GM21737 (cell line): ENCODE data around the gene HES3.
"Not testable (repeated sequence)": the region's sequence is repeated elsewhere in the genome, so short reads cannot be mapped to it uniquely, and the experiment has no call there.

Source experiments
- ATAC-seq: cut with Tn5 transposase; IDR thresholded peaks from one replicate; pipeline ENCODE4 v1.9.1; 2021; ENCODE audit warnings: mild to moderate bottlenecking, moderate library complexity; ENCODE audit not compliant: unreplicated experiment

The HES3 gene

GRCh38 chr1:6218375-6219164, 25.4 kb upstream of the HES3 start:
- no peak for ATAC-seq

DNA sequence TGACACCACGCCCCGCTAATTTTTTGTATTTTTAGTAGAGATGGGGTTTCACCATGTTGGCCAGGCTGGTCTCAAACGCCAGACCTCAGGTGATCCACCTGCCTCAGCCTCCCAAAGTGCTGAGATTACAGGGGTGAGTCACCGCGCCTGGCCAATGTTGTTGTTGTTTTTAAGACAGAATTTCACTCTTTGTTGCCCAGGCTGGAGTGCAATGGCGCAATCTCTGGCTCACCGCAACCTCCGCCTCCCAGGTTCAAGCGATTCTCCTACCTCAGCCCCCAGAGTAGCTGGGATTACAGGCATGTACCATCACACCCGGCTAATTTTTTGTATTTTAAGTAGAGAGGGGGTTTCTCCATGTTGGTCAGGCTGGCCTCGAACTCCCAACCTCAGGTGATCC, 24.3 kb upstream of the HES3 start:
- ATAC-seq: not testable (repeated sequence)

GRCh38 chr1:6220236-6220635, 23.7 kb upstream of the HES3 start:
- ATAC-seq: no peak

GRCh38 chr1:6221210-6221784, 22.7 kb upstream of the HES3 start:
- no peak for ATAC-seq

GRCh38 chr1:6222636-6223035, 21.3 kb upstream of the HES3 start:
- ATAC-seq: no peak

- no peak for ATAC-seq
These were observed 20.4 kb upstream of the HES3 start for GRCh38 chr1:6223617-6224016.

DNA sequence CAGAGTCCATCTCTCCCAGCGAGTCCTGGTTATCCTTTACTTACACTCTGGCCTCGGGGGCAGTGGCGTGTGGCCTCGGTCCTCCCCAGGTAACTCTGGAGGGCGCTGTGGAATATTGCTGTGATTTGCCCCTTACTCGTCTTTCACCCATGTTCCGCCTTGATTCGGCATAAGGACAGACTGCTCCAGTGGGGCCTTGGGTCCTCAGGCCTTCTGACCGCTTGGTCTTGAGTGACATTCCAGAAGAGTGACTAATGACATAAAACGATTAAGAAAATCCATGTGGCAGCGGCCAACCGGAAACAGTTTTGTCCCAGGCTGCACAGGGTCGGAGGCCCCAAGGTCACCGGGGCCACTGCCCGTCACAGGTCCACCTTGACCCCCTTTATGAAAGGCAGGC, 19.3 kb upstream of the HES3 start:
- no peak for ATAC-seq

DNA sequence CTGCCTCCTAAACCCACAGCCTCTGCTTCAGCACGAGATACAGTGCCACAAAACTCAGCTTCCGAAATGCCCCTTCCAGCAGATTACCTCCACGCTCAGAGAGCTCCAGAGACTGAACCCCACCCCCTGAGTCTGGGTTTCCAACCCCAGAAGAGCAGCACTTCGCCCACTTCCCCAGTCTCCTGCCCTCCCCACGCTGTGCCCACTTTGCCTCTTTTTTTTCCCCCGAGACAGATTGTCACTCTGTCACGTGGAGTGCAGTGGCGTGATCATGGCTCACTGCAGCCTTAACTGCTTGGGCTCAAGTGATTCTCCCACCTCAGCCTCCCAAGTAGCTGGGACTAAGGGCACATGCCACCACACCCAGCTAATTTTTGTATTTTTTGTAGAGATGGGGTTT, 18.3 kb upstream of the HES3 start:
- no peak for ATAC-seq

DNA sequence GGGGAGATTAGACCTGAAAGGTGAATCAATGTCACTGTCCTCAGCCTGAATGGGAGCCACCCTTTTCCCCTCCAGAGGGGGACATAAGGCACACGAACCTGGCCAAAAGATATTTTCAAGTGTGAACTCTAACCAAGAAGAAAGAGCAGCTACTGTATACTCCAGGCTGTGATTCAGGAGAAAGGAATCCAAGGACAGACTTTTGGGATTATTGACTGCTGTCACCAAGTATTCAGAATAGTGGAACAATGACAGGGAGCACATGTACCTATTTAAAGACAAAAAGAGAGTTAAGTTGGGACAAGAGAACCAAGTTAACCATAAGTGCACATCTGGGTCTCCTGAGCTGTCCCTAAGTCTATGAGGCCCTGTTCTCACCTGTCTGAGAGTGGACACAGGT, 10.6 kb upstream of the HES3 start:
- no peak for ATAC-seq

DNA sequence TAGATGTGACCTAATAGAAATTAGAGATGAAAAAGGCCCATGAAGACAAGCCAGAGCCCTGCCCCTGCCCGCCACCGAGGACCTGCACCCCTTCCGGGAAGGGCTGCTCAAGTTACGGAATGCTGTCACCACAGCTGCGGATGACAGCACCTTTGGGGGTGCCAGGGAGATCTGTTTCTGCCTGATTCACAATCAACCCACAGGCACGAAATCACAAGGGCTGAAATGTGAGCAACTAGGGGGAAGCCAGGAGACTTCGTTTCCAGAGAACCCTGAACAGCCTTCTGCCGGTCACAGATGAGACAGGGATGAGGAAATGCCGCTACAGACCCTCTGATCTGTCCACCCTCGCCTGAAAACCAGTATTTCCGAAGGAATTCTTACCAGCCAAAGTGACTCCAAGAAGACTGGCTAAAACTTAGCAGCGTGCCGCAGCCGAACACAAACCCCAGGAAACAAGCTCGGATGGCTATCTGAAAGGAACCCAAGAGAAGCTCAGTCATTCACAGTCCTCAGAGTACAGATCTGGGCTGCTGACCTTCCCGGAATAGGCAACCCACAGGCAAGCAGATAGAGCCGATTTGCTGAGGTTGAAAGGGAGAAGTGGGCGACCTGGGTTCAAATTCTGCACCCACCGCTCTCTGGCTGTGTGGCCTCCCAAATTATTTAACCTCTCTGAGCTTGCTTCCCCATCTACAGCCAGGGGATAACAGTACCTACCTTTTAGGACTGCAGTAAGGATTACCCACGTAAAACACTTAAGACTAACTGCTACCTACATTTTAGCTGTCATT, 9.3 kb upstream of the HES3 start:
- ATAC-seq: no peak

DNA sequence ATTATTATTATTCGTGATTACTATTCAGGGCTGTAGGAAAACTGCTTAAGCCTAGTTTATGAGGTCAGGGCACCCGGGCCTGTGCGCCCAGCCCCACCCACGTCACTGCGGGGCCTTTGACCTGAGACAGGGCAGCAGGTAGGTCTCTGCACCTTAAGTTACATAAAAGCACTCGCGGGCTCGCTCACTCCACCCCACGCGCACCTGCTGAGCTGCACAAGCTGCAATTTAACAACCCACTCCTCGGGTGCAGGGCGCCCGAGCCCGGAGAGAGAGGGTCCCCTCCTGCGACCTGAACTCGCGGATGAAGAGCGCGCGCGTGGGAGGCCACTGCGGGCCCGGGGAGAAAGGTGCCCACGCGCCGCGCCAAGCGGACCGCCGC, 8.7 kb upstream of the HES3 start:
- peak; percentile 14 for ATAC-seq

DNA sequence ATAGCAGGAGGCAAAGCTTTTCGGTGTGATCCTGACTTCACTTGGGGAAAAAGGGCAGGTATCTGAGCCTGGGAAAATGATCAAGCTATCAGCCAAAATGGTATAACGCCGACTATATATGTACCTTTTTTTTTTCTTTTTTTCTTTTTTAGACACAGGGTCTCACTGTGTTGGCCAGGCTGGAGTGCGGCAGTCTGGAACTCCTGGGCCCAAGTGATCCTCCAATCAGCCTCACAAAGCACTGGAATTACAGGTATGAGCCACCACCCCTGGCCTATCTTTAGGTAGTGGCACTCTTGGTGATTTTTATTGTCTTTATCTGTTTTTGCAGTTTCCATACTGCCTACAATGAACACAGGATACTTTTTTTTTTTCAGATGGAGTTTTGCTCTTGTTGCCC, 6.9 kb upstream of the HES3 start:
- no peak for ATAC-seq

DNA sequence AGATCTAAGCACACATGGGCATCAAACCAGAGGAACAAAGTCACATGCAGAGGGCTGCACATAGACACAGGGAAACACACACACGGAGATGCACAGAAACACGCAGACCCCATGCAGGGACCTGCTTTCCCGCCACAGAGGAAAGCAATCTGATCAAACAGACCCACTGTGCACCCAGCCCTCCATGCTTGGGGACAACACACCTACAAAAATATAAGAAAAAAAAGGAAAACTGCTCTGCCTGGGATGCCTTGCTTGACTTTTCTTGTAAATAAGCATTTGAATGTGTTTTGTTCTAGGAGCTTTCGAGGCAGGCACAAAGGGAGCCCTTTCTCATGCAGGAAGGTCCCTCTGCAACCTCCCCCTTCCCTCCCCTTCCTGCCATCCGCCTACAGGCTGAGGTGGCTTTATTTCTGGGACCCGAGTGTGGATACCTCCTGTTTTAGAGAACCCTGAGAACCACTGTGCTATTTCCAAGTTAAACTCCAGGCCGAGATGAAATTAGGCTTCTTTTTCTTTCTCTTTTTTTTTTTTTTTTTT, 4.7 kb upstream of the HES3 start:
- no peak for ATAC-seq

GRCh38 chr1:6239950-6240768, 3.8 kb upstream of the HES3 start:
- ATAC-seq: no peak

GRCh38 chr1:6241107-6241886, 2.7 kb upstream of the HES3 start:
- no peak for ATAC-seq

DNA sequence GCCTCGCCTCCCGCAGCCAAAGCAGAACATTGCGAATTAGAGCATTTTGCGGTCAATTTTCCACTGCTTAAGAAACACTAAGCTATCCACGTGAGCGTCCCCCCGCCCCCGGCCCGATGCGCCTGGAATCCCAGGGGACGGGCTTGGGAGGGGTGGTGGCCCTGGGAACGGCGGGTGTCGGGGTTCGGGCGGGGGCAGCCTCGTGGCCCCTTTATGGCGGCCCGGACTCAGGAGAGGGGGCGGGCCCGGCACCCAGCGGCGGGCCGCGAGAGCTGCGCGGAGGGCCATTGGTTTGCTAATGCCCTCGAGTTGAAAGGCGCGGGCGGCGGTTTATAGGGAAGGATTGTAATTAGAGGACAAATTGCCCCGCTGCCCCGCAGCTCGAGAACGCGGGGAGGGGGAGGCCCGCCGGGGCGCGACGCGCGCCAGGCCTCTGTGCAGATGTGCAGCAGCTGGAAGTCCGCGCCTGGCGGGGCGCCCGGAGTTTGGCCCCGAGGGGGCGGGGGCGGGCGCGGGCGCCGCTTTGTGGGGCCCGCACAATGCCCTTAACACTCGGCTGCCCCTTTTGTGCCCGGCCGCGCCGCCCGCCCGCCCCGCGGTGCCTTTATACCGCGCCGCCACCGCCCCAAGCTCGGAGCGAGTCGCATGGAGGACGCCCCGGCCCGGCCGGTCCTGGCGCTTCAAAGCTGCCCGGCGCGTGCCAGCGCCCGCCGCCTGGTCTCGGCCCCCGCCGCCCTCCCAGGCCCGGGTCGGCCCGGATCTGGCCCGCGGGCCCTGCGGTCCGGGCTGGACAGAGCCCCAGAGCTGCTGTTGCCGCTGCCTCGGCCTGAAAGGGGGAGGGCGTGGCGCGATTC, 1.9 kb upstream of the HES3 start:
- ATAC-seq: no peak

GRCh38 chr1:6243053-6243834, 735 bp upstream of the HES3 start:
- no peak for ATAC-seq

- no peak for ATAC-seq
These were observed 546 bp downstream of the HES3 start for GRCh38 chr1:6244401-6245049.
